Measurements from ENCODE around the gene ANKRD66.

The ANKRD66 gene

GRCh38 chr6:46799657-46800056 is 52.9 kb downstream of the ANKRD66 start:
- DNase-seq (ENCODE audit: low read depth in 1 of 2, low spot score in 1 of 2), result no peak
- TF ChIP-seq REST (IDR thresholded peaks at IDR 0.05; ENCODE audit: insufficient replicate concordance, low read depth) (no peak), CTCF (IDR thresholded peaks at IDR 0.05; ENCODE audit: insufficient read depth, low read length) (no peak), SPI1 (IDR thresholded peaks at IDR 0.05; ENCODE audit: borderline replicate concordance, low read depth) (no peak), GABPA (IDR thresholded peaks at IDR 0.05; ENCODE audit: low read depth) (no peak), POLR2AphosphoS5 (IDR thresholded peaks at IDR 0.05; ENCODE audit: low read depth) (no peak)
- H3K27me3 ChIP-seq (ENCODE audit: insufficient read depth, poor library complexity, severe bottlenecking), result peaks cover 3% of the 10 kb centered on the region
- H3K27ac ChIP-seq (replicated peaks), result no peak overlapping the region
- no peak overlapping the region for H3K4me3 ChIP-seq (replicated peaks; ENCODE audit: insufficient read depth, low read length)

GRCh38 chr6:46808806-46809205 is 62.1 kb downstream of the ANKRD66 start:
- Histone ChIP-seq H3K4me3 (replicated peaks; ENCODE audit: insufficient read depth, low read length) (no peak overlapping the region), H3K27me3 (ENCODE audit: insufficient read depth, poor library complexity, severe bottlenecking) (peaks cover 11% of the 10 kb centered on the region), H3K27ac (replicated peaks) (no peak overlapping the region)
- TF ChIP-seq SPI1 (IDR thresholded peaks at IDR 0.05; ENCODE audit: borderline replicate concordance, low read depth) (peak; percentile 52; the same call in 1 of the 2 replicates), REST (IDR thresholded peaks at IDR 0.05; ENCODE audit: insufficient replicate concordance, low read depth) (no peak)
- peak in 1 of 2 experiments; percentile 2 for DNase-seq (ENCODE audit: low read depth in 1 of 2, low spot score in 1 of 2)
